ENCODE results near the gene DOCK11.

The DOCK11 gene

DNA sequence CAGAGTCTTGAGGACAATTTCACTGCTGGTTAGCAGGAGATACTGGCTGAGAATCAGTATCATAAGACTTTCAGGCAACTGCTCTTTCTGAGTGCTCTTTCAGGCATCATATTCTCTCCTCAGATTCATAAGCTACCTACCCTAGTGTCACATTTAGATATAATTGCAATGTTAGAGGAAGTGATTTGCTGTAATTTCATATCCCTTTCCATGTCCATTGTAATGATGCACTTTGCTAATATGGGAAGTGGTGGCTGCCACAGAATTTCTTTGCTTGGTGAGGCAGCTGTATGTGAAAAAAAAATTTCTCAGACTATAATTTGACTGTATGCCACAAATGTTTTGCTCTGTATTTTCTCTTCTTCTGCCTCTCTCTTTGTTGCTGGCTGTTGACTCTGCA lies 63.3 kb downstream of the DOCK11 start:
- peaks cover 0 to 6% of the 10 kb centered on the region in 2 donors for H3K36me3 ChIP-seq (ENCODE audit: control insufficient read depth in 1 of 2, insufficient read depth in 2 of 2, low read length in 2 of 2)

DNA sequence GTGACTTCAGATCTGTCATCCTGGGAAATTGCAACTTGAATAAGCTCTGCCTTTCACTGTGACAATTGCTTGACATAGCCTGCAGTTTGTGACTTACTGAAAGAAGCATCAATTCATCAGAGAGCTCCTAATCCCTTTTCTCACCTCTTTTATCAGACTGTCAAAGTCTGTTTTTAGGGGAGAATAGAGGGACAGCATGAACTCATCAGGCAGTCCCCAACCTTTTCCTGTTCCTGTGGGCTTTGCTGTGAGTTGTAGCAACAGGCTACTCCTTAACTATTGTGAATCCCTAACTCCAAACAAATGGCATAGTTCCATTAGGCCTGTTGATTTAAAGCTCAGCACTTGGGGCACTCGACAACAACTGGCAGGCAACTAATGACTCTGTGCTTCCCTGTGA lies 64.9 kb downstream of the DOCK11 start:
- no peaks in the 10 kb centered on the region for H3K9me3 ChIP-seq (ENCODE audit: control insufficient read depth in 1 of 2, low read length in 2 of 2)
- no peaks in the 10 kb centered on the region for H3K27me3 ChIP-seq (ENCODE audit: low read depth, low read length)
- H3K4me3 ChIP-seq (ENCODE audit: low read depth in 1 of 2, low read length in 2 of 2): no peak overlapping the region

More for the DNA sequence above, 63.3 kb downstream of the DOCK11 start:
- Histone ChIP-seq H3K4me1 (ENCODE audit: control insufficient read depth in 1 of 2, insufficient read depth in 2 of 2, low read length in 2 of 2) (no peaks in the 10 kb centered on the region), H3K4me3 (ENCODE audit: low read depth in 1 of 2, low read length in 2 of 2) (no peak overlapping the region), H3K27me3 (ENCODE audit: low read depth, low read length) (no peaks in the 10 kb centered on the region), H3K27ac (ENCODE audit: low read length) (no peak overlapping the region), H3K9me3 (ENCODE audit: control insufficient read depth in 1 of 2, low read length in 2 of 2) (no peaks in the 10 kb centered on the region)

DNA sequence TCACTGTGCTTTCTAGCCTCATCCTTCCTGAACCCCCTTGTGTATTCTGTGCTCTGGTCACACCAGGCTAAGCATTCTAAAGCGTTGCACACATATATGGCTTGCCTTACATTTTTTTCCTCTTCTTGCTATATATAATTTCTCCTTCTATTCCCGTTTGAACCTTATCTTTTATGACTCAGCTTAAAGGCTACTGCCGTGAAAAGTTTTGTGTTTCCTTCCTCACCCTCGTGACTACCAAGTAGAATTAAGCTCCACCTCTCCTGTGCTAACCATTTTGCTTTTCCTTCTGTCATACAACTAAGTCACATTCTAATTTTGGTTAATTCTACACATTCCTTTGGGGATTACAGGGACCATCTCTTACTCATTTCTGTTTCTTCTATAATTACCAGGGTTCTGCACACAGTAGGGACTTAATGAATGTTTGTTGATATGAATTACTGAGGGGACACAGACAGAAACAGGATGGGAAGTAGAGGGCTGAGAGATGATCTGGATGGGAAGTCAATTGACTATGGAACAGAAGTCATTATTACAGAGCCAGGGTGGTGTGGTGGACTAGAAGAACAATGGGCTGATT lies 67.1 kb downstream of the DOCK11 start:
- no peaks in the 10 kb centered on the region for H3K27me3 ChIP-seq (ENCODE audit: low read depth, low read length)

More for the DNA sequence above, 64.9 kb downstream of the DOCK11 start:
- H3K4me1 ChIP-seq (ENCODE audit: control insufficient read depth in 1 of 2, insufficient read depth in 2 of 2, low read length in 2 of 2): no peaks in the 10 kb centered on the region
- no peak overlapping the region for H3K27ac ChIP-seq (ENCODE audit: low read length)
- peaks cover 3 to 6% of the 10 kb centered on the region in 2 donors for H3K36me3 ChIP-seq (ENCODE audit: control insufficient read depth in 1 of 2, insufficient read depth in 2 of 2, low read length in 2 of 2)

DNA sequence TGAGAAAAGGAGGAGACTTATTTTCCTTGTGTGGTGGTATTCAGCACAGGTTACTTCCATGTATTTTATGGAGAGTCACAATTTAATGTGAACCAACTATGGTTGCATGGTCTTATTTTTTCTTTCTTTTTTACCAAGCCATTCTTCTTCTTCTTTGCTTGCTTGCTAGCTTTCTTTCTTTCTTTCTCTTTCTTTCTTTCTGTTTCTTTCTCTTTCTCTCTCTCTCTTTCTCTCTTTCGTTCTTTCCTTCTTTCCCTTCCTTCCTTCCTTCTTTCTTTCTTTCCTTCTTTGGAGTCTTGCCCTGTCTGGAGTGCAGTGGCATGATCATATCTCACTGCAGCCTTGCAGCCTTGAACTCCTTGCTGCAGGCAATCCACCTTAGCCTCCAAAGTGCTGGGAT lies 68.9 kb downstream of the DOCK11 start:
- H3K27ac ChIP-seq (ENCODE audit: low read length): no peak overlapping the region
- no peaks in the 10 kb centered on the region for H3K4me1 ChIP-seq (ENCODE audit: control insufficient read depth in 1 of 2, insufficient read depth in 2 of 2, low read length in 2 of 2)
- H3K9me3 ChIP-seq (ENCODE audit: control insufficient read depth in 1 of 2, low read length in 2 of 2): no peaks in the 10 kb centered on the region
- H3K27me3 ChIP-seq (ENCODE audit: low read depth, low read length): no peaks in the 10 kb centered on the region
- no peak overlapping the region for H3K4me3 ChIP-seq (ENCODE audit: low read depth in 1 of 2, low read length in 2 of 2)
- peaks cover 3 to 6% of the 10 kb centered on the region in 2 donors for H3K36me3 ChIP-seq (ENCODE audit: control insufficient read depth in 1 of 2, insufficient read depth in 2 of 2, low read length in 2 of 2)

More for the DNA sequence above, 67.1 kb downstream of the DOCK11 start:
- Histone ChIP-seq H3K4me1 (ENCODE audit: control insufficient read depth in 1 of 2, insufficient read depth in 2 of 2, low read length in 2 of 2) (no peaks in the 10 kb centered on the region), H3K36me3 (ENCODE audit: control insufficient read depth in 1 of 2, insufficient read depth in 2 of 2, low read length in 2 of 2) (peaks cover 3 to 6% of the 10 kb centered on the region in 2 donors), H3K27ac (ENCODE audit: low read length) (no peak overlapping the region), H3K4me3 (ENCODE audit: low read depth in 1 of 2, low read length in 2 of 2) (no peak overlapping the region), H3K9me3 (ENCODE audit: control insufficient read depth in 1 of 2, low read length in 2 of 2) (no peaks in the 10 kb centered on the region)

DNA sequence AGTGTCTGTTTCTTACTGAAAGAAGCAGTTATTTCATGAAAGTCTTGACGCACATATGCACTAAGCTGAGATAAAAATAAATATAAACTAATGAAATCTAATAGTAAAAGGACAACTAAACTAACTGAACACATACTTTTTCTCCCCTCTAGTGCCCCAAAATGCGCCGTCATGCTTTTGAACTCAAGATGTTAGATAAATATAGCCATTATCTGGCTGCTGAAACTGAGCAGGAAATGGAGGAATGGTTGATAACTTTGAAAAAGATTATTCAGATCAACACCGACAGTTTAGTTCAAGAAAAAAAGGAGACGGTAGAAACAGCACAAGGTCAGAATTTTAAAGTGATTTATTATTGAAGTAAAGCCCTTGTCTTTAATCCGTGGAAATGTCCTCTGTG lies 70.2 kb downstream of the DOCK11 start:
- H3K4me3 ChIP-seq (ENCODE audit: low read depth in 1 of 2, low read length in 2 of 2): no peak overlapping the region
- H3K27me3 ChIP-seq (ENCODE audit: low read depth, low read length): no peaks in the 10 kb centered on the region
- H3K27ac ChIP-seq (ENCODE audit: low read length): no peak overlapping the region
- no peaks in the 10 kb centered on the region for H3K9me3 ChIP-seq (ENCODE audit: control insufficient read depth in 1 of 2, low read length in 2 of 2)
- no peaks in the 10 kb centered on the region for H3K4me1 ChIP-seq (ENCODE audit: control insufficient read depth in 1 of 2, insufficient read depth in 2 of 2, low read length in 2 of 2)
- peaks cover 3 to 6% of the 10 kb centered on the region in 2 donors for H3K36me3 ChIP-seq (ENCODE audit: control insufficient read depth in 1 of 2, insufficient read depth in 2 of 2, low read length in 2 of 2)

DNA sequence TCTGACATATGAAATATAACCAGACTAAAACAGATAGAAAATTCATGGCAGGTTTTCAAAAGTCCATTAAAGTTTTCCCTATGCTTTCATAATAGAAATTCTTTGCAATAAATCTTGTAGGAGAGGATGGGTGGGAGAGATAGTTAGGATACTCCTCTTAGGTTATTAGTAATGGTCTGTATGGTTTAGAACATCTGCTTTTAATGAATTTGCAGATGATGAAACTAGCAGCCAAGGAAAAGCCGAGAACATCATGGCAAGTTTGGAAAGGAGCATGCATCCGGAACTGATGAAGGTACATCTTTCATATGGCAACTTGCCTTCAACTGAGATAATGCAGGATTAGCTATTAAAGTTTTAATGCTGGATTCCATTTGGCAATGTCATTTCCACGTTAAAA lies 70.7 kb downstream of the DOCK11 start:
- no peaks in the 10 kb centered on the region for H3K27me3 ChIP-seq (ENCODE audit: low read depth, low read length)
- no peak overlapping the region for H3K4me3 ChIP-seq (ENCODE audit: low read depth in 1 of 2, low read length in 2 of 2)
- no peak overlapping the region for H3K27ac ChIP-seq (ENCODE audit: low read length)
- peaks cover 3 to 6% of the 10 kb centered on the region in 2 donors for H3K36me3 ChIP-seq (ENCODE audit: control insufficient read depth in 1 of 2, insufficient read depth in 2 of 2, low read length in 2 of 2)
- no peaks in the 10 kb centered on the region for H3K9me3 ChIP-seq (ENCODE audit: control insufficient read depth in 1 of 2, low read length in 2 of 2)
- H3K4me1 ChIP-seq (ENCODE audit: control insufficient read depth in 1 of 2, insufficient read depth in 2 of 2, low read length in 2 of 2): no peaks in the 10 kb centered on the region

DNA sequence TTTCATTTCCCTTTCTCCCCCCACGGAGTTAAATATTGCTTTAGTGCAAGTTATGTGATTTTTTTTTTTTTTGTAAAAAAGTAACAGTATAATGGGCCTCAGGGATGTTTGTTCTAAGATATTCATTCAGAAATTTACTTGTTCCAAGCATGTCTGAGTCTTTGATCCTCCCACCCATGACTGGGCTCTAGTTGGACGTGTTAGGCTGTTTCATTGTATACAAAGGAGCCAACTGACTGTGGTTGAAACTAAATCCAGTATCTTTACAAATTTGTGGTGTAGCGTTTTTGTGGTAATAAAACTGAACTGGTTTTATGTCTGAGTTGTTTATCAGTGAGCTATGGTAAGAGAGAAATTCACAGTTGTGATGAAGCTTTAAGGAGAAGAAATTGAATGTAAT lies 74.1 kb downstream of the DOCK11 start:
- H3K9me3 ChIP-seq (ENCODE audit: control insufficient read depth in 1 of 2, low read length in 2 of 2): no peaks in the 10 kb centered on the region
- H3K27ac ChIP-seq (ENCODE audit: low read length): no peak overlapping the region
- no peaks in the 10 kb centered on the region for H3K4me1 ChIP-seq (ENCODE audit: control insufficient read depth in 1 of 2, insufficient read depth in 2 of 2, low read length in 2 of 2)
- no peaks in the 10 kb centered on the region for H3K27me3 ChIP-seq (ENCODE audit: low read depth, low read length)
- H3K36me3 ChIP-seq (ENCODE audit: control insufficient read depth in 1 of 2, insufficient read depth in 2 of 2, low read length in 2 of 2): peaks cover 0 to 5% of the 10 kb centered on the region in 2 donors
- H3K4me3 ChIP-seq (ENCODE audit: low read depth in 1 of 2, low read length in 2 of 2): no peak overlapping the region

DNA sequence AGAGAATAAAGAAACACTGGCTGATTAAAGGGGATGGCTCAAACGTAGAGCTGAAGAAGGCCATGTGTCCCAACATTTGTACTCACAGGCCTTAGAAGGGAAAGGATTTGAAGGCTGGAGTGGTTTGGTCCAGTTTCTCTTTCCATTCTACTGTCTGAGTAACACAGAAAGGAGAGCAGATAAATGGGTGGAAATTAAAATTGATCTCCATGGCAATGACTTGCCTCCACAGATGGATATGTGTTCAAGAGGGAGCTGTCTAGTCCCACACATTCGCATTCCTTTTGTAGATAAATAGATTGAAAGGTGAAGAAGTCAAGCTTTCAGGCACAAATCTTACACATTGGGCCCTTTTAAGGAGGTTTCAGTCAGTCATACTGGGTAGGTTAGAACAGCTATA lies 74.6 kb downstream of the DOCK11 start:
- Histone ChIP-seq H3K36me3 (ENCODE audit: control insufficient read depth in 1 of 2, insufficient read depth in 2 of 2, low read length in 2 of 2) (peaks cover 2 to 5% of the 10 kb centered on the region in 2 donors), H3K4me3 (ENCODE audit: low read depth in 1 of 2, low read length in 2 of 2) (no peak overlapping the region), H3K9me3 (ENCODE audit: control insufficient read depth in 1 of 2, low read length in 2 of 2) (no peaks in the 10 kb centered on the region), H3K4me1 (ENCODE audit: control insufficient read depth in 1 of 2, insufficient read depth in 2 of 2, low read length in 2 of 2) (no peaks in the 10 kb centered on the region), H3K27ac (ENCODE audit: low read length) (no peak overlapping the region), H3K27me3 (ENCODE audit: low read depth, low read length) (no peaks in the 10 kb centered on the region)

DNA sequence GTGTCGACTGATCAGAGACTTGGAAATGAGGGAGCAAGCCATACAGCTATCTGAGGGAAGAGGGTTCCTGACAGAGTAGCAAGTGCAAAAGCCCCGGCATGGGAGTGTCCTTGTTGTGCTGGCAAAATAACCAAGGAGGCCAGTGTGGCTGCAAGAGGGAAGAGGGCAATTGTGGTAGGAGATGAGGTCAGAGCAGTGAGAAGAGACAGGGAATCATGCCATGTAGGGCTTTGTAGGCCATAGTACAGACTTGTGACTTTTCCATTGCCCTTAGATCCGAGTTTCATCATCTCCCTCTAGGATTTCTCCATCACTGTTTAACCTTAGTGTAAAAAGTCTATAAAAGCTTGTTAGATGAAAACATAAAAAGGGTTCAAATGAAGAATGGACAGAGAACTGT lies 76.2 kb downstream of the DOCK11 start:
- peaks cover 7 to 8% of the 10 kb centered on the region in 2 donors for H3K36me3 ChIP-seq (ENCODE audit: control insufficient read depth in 1 of 2, insufficient read depth in 2 of 2, low read length in 2 of 2)
- H3K9me3 ChIP-seq (ENCODE audit: control insufficient read depth in 1 of 2, low read length in 2 of 2): no peaks in the 10 kb centered on the region
- H3K4me3 ChIP-seq (ENCODE audit: low read depth in 1 of 2, low read length in 2 of 2): no peak overlapping the region
- no peaks in the 10 kb centered on the region for H3K27me3 ChIP-seq (ENCODE audit: low read depth, low read length)
- no peak overlapping the region for H3K27ac ChIP-seq (ENCODE audit: low read length)
- H3K4me1 ChIP-seq (ENCODE audit: control insufficient read depth in 1 of 2, insufficient read depth in 2 of 2, low read length in 2 of 2): no peaks in the 10 kb centered on the region

DNA sequence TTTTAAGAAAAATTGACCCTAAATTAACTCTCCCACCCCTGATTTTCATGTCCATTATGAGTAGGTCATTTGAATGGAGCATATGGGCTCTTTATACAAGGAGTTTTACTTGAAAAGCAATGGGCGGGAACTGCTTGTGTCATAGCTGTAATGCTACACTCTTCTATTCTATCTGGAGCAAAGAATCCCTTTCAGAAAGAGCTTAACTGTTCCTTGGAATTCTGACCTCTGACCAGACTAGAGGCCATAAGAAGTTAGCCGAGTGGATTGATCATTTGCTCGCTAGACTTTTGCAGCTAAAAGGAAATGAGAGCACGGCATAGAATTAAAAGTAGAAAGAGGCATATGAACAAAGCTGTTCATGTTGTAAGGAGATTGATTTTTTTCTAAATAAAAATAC lies 79.1 kb downstream of the DOCK11 start:
- Histone ChIP-seq H3K4me1 (ENCODE audit: control insufficient read depth in 1 of 2, insufficient read depth in 2 of 2, low read length in 2 of 2) (no peaks in the 10 kb centered on the region), H3K27ac (ENCODE audit: low read length) (no peak overlapping the region), H3K4me3 (ENCODE audit: low read depth in 1 of 2, low read length in 2 of 2) (no peak overlapping the region), H3K9me3 (ENCODE audit: control insufficient read depth in 1 of 2, low read length in 2 of 2) (no peaks in the 10 kb centered on the region), H3K27me3 (ENCODE audit: low read depth, low read length) (no peaks in the 10 kb centered on the region), H3K36me3 (ENCODE audit: control insufficient read depth in 1 of 2, insufficient read depth in 2 of 2, low read length in 2 of 2) (peaks cover 9 to 11% of the 10 kb centered on the region in 2 donors)

DNA sequence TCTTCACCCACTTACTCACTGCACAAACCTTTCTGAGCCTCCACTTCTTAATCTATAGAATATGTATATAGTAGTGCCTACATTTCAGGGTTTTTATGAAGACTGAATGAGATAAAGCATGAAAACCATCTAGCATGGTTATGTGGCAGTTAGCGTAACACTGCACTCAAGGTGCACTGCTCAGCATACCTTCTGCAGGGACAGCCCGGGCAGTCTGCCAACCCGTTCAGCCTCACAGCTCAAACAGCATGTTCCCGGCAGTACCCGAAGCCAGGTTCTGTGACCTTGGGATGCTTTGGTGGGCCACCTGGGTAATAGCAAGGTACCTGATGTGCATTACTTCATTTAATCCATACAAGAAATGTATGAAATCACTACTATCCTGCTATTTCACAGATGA lies 81.4 kb downstream of the DOCK11 start:
- no peaks in the 10 kb centered on the region for H3K4me1 ChIP-seq (ENCODE audit: control insufficient read depth in 1 of 2, insufficient read depth in 2 of 2, low read length in 2 of 2)
- no peaks in the 10 kb centered on the region for H3K27me3 ChIP-seq (ENCODE audit: low read depth, low read length)
- no peaks in the 10 kb centered on the region for H3K9me3 ChIP-seq (ENCODE audit: control insufficient read depth in 1 of 2, low read length in 2 of 2)
- peaks cover 11 to 13% of the 10 kb centered on the region in 2 donors for H3K36me3 ChIP-seq (ENCODE audit: control insufficient read depth in 1 of 2, insufficient read depth in 2 of 2, low read length in 2 of 2)
- H3K4me3 ChIP-seq (ENCODE audit: low read depth in 1 of 2, low read length in 2 of 2): no peak overlapping the region
- H3K27ac ChIP-seq (ENCODE audit: low read length): no peak overlapping the region

DNA sequence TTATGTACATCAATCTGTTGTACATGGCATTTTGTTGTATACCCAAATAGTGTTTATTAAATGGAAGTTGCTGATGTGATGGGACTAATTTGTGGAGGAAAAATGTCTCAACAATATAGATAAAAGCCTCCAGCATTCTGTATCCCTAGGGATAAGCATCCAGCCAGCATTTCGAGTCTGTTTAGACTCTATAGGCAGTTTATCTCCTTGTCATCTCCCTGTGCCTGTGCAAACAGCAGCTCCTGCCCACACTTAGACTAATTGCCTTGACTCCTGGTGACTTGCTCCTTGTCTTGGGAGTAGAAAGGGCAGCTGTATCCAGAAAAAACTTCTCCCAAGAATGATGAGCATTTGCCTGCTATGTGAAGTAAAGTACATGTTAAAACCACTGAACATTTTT lies 83.8 kb downstream of the DOCK11 start:
- Histone ChIP-seq H3K9me3 (ENCODE audit: control insufficient read depth in 1 of 2, low read length in 2 of 2) (no peaks in the 10 kb centered on the region), H3K27me3 (ENCODE audit: low read depth, low read length) (no peaks in the 10 kb centered on the region)

More for the DNA sequence above, 83.8 kb downstream of the DOCK11 start:
- Histone ChIP-seq H3K27ac (ENCODE audit: low read length) (no peak overlapping the region), H3K36me3 (ENCODE audit: control insufficient read depth in 1 of 2, insufficient read depth in 2 of 2, low read length in 2 of 2) (peaks cover 9 to 11% of the 10 kb centered on the region in 2 donors), H3K4me3 (ENCODE audit: low read depth in 1 of 2, low read length in 2 of 2) (no peak overlapping the region), H3K4me1 (ENCODE audit: control insufficient read depth in 1 of 2, insufficient read depth in 2 of 2, low read length in 2 of 2) (no peaks in the 10 kb centered on the region)
